ENCODE data around the gene TBCC. TPM values are rescaled to one million over a fixed set of nuclear protein-coding genes. Genes with fewer than 3 reads are reported as not detected.

TBCC gene
- total and polyA plus RNA-seq, 2 of the 13 experiments (the other 11 are each of a cell fraction or from before 2014, with no cell fraction given) = 14.8 to 36.1 TPM

GRCh38 chr6:42726485-42727086 lies 19.3 kb downstream of the TBCC start (continued):
- TF ChIP-seq ZHX2 (IDR thresholded peaks at IDR 0.05; ENCODE audit: low read depth) (no peak), ZHX2 (CRISPR knock-in tag; IDR thresholded peaks at IDR 0.05; ENCODE audit: borderline replicate concordance) (no peak), KDM3A (CRISPR knock-in tag; IDR thresholded peaks at IDR 0.05; ENCODE audit: low read depth) (0 out of 2 replicates have a peak, but pooled peaks have one; percentile 30), HNRNPH1 (optimal IDR thresholded peaks at IDR 0.05; ENCODE audit: low read depth, low read length) (no peak), GATAD2A (CRISPR knock-in tag; IDR thresholded peaks at IDR 0.05) (peak; percentile 60; the same call in 1 of the 2 replicates), ZNF256 (CRISPR knock-in tag; conservative IDR thresholded peaks at IDR 0.05) (no peak), ZNF691 (CRISPR knock-in tag; IDR thresholded peaks at IDR 0.05; ENCODE audit: borderline replicate concordance, low read depth) (0 out of 2 replicates have a peak, but pooled peaks have one; percentile 65), ARID5B (CRISPR knock-in tag; IDR thresholded peaks at IDR 0.05) (peak; percentile 73), IKZF5 (CRISPR knock-in tag; IDR thresholded peaks at IDR 0.05) (peak; percentile 63; the same call in 1 of the 2 replicates), YY1 (IDR thresholded peaks at IDR 0.05; ENCODE audit: insufficient read depth, insufficient replicate concordance, low read depth, low read length) (no peak), MLX (CRISPR knock-in tag; IDR thresholded peaks at IDR 0.05) (peak; percentile 36; the same call in 1 of the 2 replicates), ZNF614 (CRISPR knock-in tag; IDR thresholded peaks at IDR 0.05; ENCODE audit: borderline replicate concordance) (0 out of 2 replicates have a peak, but pooled peaks have one; percentile 55), POLR2AphosphoS5 (IDR thresholded peaks at IDR 0.05; ENCODE audit: low read depth, low read length) (no peak), HOXA5 (CRISPR knock-in tag; IDR thresholded peaks at IDR 0.05) (peak; percentile 50; the same call in 1 of the 2 replicates), SP5 (CRISPR knock-in tag; IDR thresholded peaks at IDR 0.05; ENCODE audit: borderline replicate concordance, low read depth) (peak; percentile 88; the same call in 1 of the 2 replicates), TEAD3 (CRISPR knock-in tag; optimal IDR thresholded peaks at IDR 0.05; ENCODE audit: borderline replicate concordance) (peak; percentile 64)
